Measurements from ENCODE around the gene TMEM139. TPM values are rescaled to one million over a fixed set of nuclear protein-coding genes. Genes with fewer than 3 reads are reported as not detected.
A peak's percentile ranks its signal among the peaks of the same experiment; 100 is the strongest.

TMEM139 gene
- polyA plus RNA-seq, 3 donors = 0.55 TPM; not detected in 2

GRCh38 chr7:143236408-143236990 lies 48.3 kb upstream of the TMEM139 start:
- H3K9me3 ChIP-seq (replicated peaks in 1 of 2; ENCODE audit: control insufficient read depth in 1 of 2, insufficient read depth in 1 of 2, low read length in 2 of 2) = peaks cover 0 to 6% of the 10 kb centered on the region in 2 donors
- no CpG with 5 or more reads among the region's 3 CpGs for WGBS (ENCODE audit: insufficient coverage)
- H3K4me3 ChIP-seq (replicated peaks in 1 of 3; ENCODE audit: low read depth in 2 of 3, low read length in 3 of 3) = no peak overlapping the region
- H3K4me1 ChIP-seq (ENCODE audit: control insufficient read depth in 1 of 2, insufficient read depth in 2 of 2, low read length in 2 of 2) = peaks cover 53 to 77% of the 10 kb centered on the region in 2 donors
- DNase-seq = no peak
- H3K79me2 ChIP-seq (ENCODE audit: insufficient read depth, low read length) = no peaks in the 10 kb centered on the region
- H4K20me1 ChIP-seq (ENCODE audit: insufficient read depth, low read length) = no peaks in the 10 kb centered on the region
- peaks cover 0 to 2% (median 0%) of the 10 kb centered on the region in 3 donors for H3K27me3 Mint-ChIP-seq (ENCODE audit: low read depth in 3 of 3)
- no peak overlapping the region for H3K27ac ChIP-seq (ENCODE audit: low read depth in 1 of 2, low read length in 2 of 2)
- no peak overlapping the region for H3K4me2 ChIP-seq (replicated peaks; ENCODE audit: extremely low read depth, low read length, poor library complexity, severe bottlenecking)
- peaks cover 0 to 23% (median 11%) of the 10 kb centered on the region in 7 donors for H3K9me3 Mint-ChIP-seq
- no peaks in the 10 kb centered on the region for H3K27me3 ChIP-seq (ENCODE audit: control insufficient read depth in 2 of 2, insufficient read depth in 2 of 2, low read length in 2 of 2)
- no peak overlapping the region for H3K4me3 Mint-ChIP-seq
- intact Hi-C loops (cut with micrococcal nuclease) = no loop called here
- H2AFZ ChIP-seq (ENCODE audit: insufficient read depth, low read depth, low read length, poor library complexity, severe bottlenecking) = no peak overlapping the region
- peak overlapping the region in 2 of 7 donors; percentile 31 to 46 for H3K27ac Mint-ChIP-seq
- H3K36me3 ChIP-seq (replicated peaks in 1 of 2; ENCODE audit: control insufficient read depth in 1 of 2, insufficient read depth in 2 of 2, low read length in 2 of 2) = no peaks in the 10 kb centered on the region
- no peak for TF ChIP-seq CTCF (IDR thresholded peaks at IDR 0.05)
- peaks cover 69% of the 10 kb centered on the region for H3K4me1 Mint-ChIP-seq
- no peak overlapping the region for H3K9ac ChIP-seq (ENCODE audit: insufficient read depth, low read length, poor library complexity, severe bottlenecking)
- H3K36me3 Mint-ChIP-seq = peaks cover 6 to 20% of the 10 kb centered on the region in 2 donors

- peak overlapping the region; percentile 72 to 92 (median 87) for H3K27ac Mint-ChIP-seq
- peaks cover 0 to 23% (median 11%) of the 10 kb centered on the region in 7 donors for H3K9me3 Mint-ChIP-seq
- Histone ChIP-seq H3K79me2 (ENCODE audit: insufficient read depth, low read length) (no peaks in the 10 kb centered on the region), H3K4me1 (ENCODE audit: control insufficient read depth in 1 of 2, insufficient read depth in 2 of 2, low read length in 2 of 2) (peaks cover 62 to 85% of the 10 kb centered on the region in 2 donors), H4K20me1 (ENCODE audit: insufficient read depth, low read length) (no peaks in the 10 kb centered on the region), H3K27me3 (ENCODE audit: control insufficient read depth in 2 of 2, insufficient read depth in 2 of 2, low read length in 2 of 2) (no peaks in the 10 kb centered on the region), H3K9me3 (replicated peaks in 1 of 2; ENCODE audit: control insufficient read depth in 1 of 2, insufficient read depth in 1 of 2, low read length in 2 of 2) (peaks cover 0 to 6% of the 10 kb centered on the region in 2 donors), H3K4me2 (replicated peaks; ENCODE audit: extremely low read depth, low read length, poor library complexity, severe bottlenecking) (peak overlapping the region; percentile 71), H2AFZ (ENCODE audit: insufficient read depth, low read depth, low read length, poor library complexity, severe bottlenecking) (no peak overlapping the region), H3K4me3 (replicated peaks in 1 of 3; ENCODE audit: low read depth in 2 of 3, low read length in 3 of 3) (peak overlapping the region in 1 of 3 experiments; percentile 51), H3K9ac (ENCODE audit: insufficient read depth, low read length, poor library complexity, severe bottlenecking) (no peak overlapping the region), H3K27ac (ENCODE audit: low read depth in 1 of 2, low read length in 2 of 2) (peak overlapping the region; percentile 55 to 90), H3K36me3 (replicated peaks in 1 of 2; ENCODE audit: control insufficient read depth in 1 of 2, insufficient read depth in 2 of 2, low read length in 2 of 2) (no peaks in the 10 kb centered on the region)
- no peak for TF ChIP-seq CTCF (IDR thresholded peaks at IDR 0.05)
- peaks cover 76% of the 10 kb centered on the region for H3K4me1 Mint-ChIP-seq
- peaks cover 6 to 20% of the 10 kb centered on the region in 2 donors for H3K36me3 Mint-ChIP-seq
- peak in 2 of 3 donors; percentile 34 to 47 for DNase-seq
- peaks cover 0 to 2% (median 0%) of the 10 kb centered on the region in 3 donors for H3K27me3 Mint-ChIP-seq (ENCODE audit: low read depth in 3 of 3)
- intact Hi-C loops (cut with micrococcal nuclease) = no loop called here
- peak overlapping the region in 1 of 2 donors; percentile 65 for H3K4me3 Mint-ChIP-seq
These were observed 47.4 kb upstream of the TMEM139 start for GRCh38 chr7:143237366-143237765.
